SK-N-MC (cell line): ENCODE measurements around the gene CYP2S1.

ENCODE experiments used
- DNase-seq: peaks from one replicate; pipeline ENCODE4 v3.0.0-alpha.2; 2011; ENCODE audit warnings: low read depth, low spot score
- H3K27ac ChIP-seq: fragments of 200-600 bp; sonication (generic); 2 replicates; pipeline ENCODE4 v1.5.1; 2016; ENCODE audit warnings: mixed run types
- H3K36me3 ChIP-seq: fragments of 200-600 bp; sonication (generic); 2 replicates; pipeline ENCODE4 v1.6.1; 2017; ENCODE audit warnings: antibody characterized with exemption, low read length, mixed read lengths; ENCODE audit not compliant: insufficient read depth
- H3K4me3 ChIP-seq: fragments of 200-600 bp; sonication (generic); 2 replicates; pipeline ENCODE4 v1.5.1; 2016
- H3K9ac ChIP-seq: fragments of 200-600 bp; sonication (generic); 2 replicates; pipeline ENCODE4 v1.8.0; 2017; ENCODE audit warnings: mixed run types, mixed read lengths; ENCODE audit not compliant: insufficient read length
- H3K9me3 ChIP-seq: fragments of 200-600 bp; sonication (generic); 2 replicates; pipeline ENCODE4 v1.6.1; 2017; ENCODE audit warnings: low read depth, mild to moderate bottlenecking, antibody characterized with exemption, low read length, moderate library complexity, mixed read lengths
- EZH2 ChIP-seq: fragments of 200-600 bp; sonication (generic); IDR thresholded peaks from one replicate; pipeline ENCODE4 v1.6.1; 2017; ENCODE audit warnings: antibody characterized with exemption
- FOXP2 ChIP-seq: optimal IDR thresholded peaks from 2 replicates; pipeline ENCODE3; 2011; ENCODE audit warnings: mild to moderate bottlenecking, moderate library complexity; ENCODE audit not compliant: insufficient read depth; ENCODE audit errors: extremely low read length, control extremely low read depth
- POLR2AphosphoS5 ChIP-seq: IDR thresholded peaks from 2 replicates; pipeline ENCODE4 v1.6.1; 2012; ENCODE audit warnings: mild to moderate bottlenecking, low read depth, low read length, borderline replicate concordance

Gene CYP2S1

GRCh38 chr19:41230067-41230857, 37.2 kb downstream of the CYP2S1 start:
- H3K27ac ChIP-seq: no peak overlapping the region
- DNase-seq: no peak

GRCh38 chr19:41232686-41233085, 39.7 kb downstream of the CYP2S1 start:
- TF ChIP-seq FOXP2: no peak
- TF ChIP-seq EZH2: no peak
- no peak for TF ChIP-seq POLR2AphosphoS5
- no peak overlapping the region for H3K9ac ChIP-seq
- H3K36me3 ChIP-seq: no peaks in the 10 kb centered on the region
- H3K4me3 ChIP-seq: no peak overlapping the region
- H3K9me3 ChIP-seq: no peaks in the 10 kb centered on the region
- DNase-seq: no peak
- no peak overlapping the region for H3K27ac ChIP-seq

More at GRCh38 chr19:41230067-41230857, 37.2 kb downstream of the CYP2S1 start:
- TF ChIP-seq FOXP2 (no peak), EZH2 (no peak), POLR2AphosphoS5 (no peak)
- H3K36me3 ChIP-seq: no peaks in the 10 kb centered on the region
- H3K9me3 ChIP-seq: no peaks in the 10 kb centered on the region
- H3K4me3 ChIP-seq: no peak overlapping the region
- no peak overlapping the region for H3K9ac ChIP-seq

- no peak for DNase-seq
- Histone ChIP-seq H3K36me3 (no peaks in the 10 kb centered on the region), H3K27ac (no peak overlapping the region), H3K9ac (no peak overlapping the region), H3K4me3 (no peak overlapping the region), H3K9me3 (no peaks in the 10 kb centered on the region)
- no peak for TF ChIP-seq FOXP2
- TF ChIP-seq POLR2AphosphoS5: no peak
- no peak for TF ChIP-seq EZH2
Measured at GRCh38 chr19:41233748-41234240, 40.8 kb downstream of the CYP2S1 start.

GRCh38 chr19:41234512-41235168, 41.6 kb downstream of the CYP2S1 start:
- Histone ChIP-seq H3K27ac (no peak overlapping the region), H3K9me3 (no peaks in the 10 kb centered on the region), H3K36me3 (no peaks in the 10 kb centered on the region), H3K4me3 (no peak overlapping the region), H3K9ac (no peak overlapping the region)
- no peak for DNase-seq
- no peak for TF ChIP-seq POLR2AphosphoS5
- no peak for TF ChIP-seq EZH2
- TF ChIP-seq FOXP2: no peak

- TF ChIP-seq FOXP2: no peak
- no peak for TF ChIP-seq EZH2
- TF ChIP-seq POLR2AphosphoS5: no peak
- no peaks in the 10 kb centered on the region for H3K36me3 ChIP-seq
- H3K4me3 ChIP-seq: no peak overlapping the region
- DNase-seq: no peak
- no peaks in the 10 kb centered on the region for H3K9me3 ChIP-seq
- H3K27ac ChIP-seq: no peak overlapping the region
- H3K9ac ChIP-seq: no peak overlapping the region
Measured at GRCh38 chr19:41235480-41235879, 42.5 kb downstream of the CYP2S1 start.

GRCh38 chr19:41238244-41238643, 45.2 kb downstream of the CYP2S1 start:
- TF ChIP-seq EZH2 (no peak), POLR2AphosphoS5 (no peak), FOXP2 (no peak)
- no peak for DNase-seq
- Histone ChIP-seq H3K9ac (no peak overlapping the region), H3K36me3 (no peaks in the 10 kb centered on the region), H3K27ac (no peak overlapping the region), H3K9me3 (no peaks in the 10 kb centered on the region), H3K4me3 (no peak overlapping the region)

- Histone ChIP-seq H3K9me3 (no peaks in the 10 kb centered on the region), H3K36me3 (no peaks in the 10 kb centered on the region), H3K27ac (no peak overlapping the region), H3K9ac (no peak overlapping the region), H3K4me3 (no peak overlapping the region)
- TF ChIP-seq FOXP2 (no peak), POLR2AphosphoS5 (no peak), EZH2 (no peak)
- no peak for DNase-seq
Measured at GRCh38 chr19:41239363-41239762, 46.3 kb downstream of the CYP2S1 start.

GRCh38 chr19:41239961-41240574, 47.0 kb downstream of the CYP2S1 start:
- no peak for TF ChIP-seq EZH2
- TF ChIP-seq FOXP2: no peak
- TF ChIP-seq POLR2AphosphoS5: no peak
- no peak overlapping the region for H3K9ac ChIP-seq
- DNase-seq: no peak
- H3K36me3 ChIP-seq: no peaks in the 10 kb centered on the region
- H3K4me3 ChIP-seq: no peak overlapping the region
- H3K9me3 ChIP-seq: no peaks in the 10 kb centered on the region
- H3K27ac ChIP-seq: no peak overlapping the region
